H1 (cell line): ENCODE data around the gene GPC6. TPM values are rescaled to one million over a fixed set of nuclear protein-coding genes. Genes with fewer than 3 reads are reported as not detected.

Experiments
- CHD7 ChIP-seq: fragments of 300-600 bp; sonication (generic); IDR thresholded peaks from 2 replicates; pipeline ENCODE4 v1.7.1; 2012; ENCODE audit warnings: low read length, moderate library complexity, mild to moderate bottlenecking, inconsistent platforms; ENCODE audit not compliant: insufficient replicate concordance
- EZH2 ChIP-seq: fragments of 200-600 bp; sonication (generic); IDR thresholded peaks from 2 replicates; pipeline ENCODE4 v1.7.1; 2012; ENCODE audit warnings: low read depth, mild to moderate bottlenecking, moderate library complexity, low read length, inconsistent platforms; ENCODE audit not compliant: severe bottlenecking
- JUN ChIP-seq: IDR thresholded peaks from 2 replicates; pipeline ENCODE4 v1.6.1; 2011; ENCODE audit warnings: low read depth, mild to moderate bottlenecking, improper control_type of control experiment, low read length
- KDM5A ChIP-seq: fragments of 200-600 bp; IDR thresholded peaks from 2 replicates; pipeline ENCODE4 v1.7.1; 2012; ENCODE audit warnings: mild to moderate bottlenecking, low read length, inconsistent platforms, mixed read lengths
- MAX ChIP-seq: IDR thresholded peaks from 2 replicates; pipeline ENCODE4 v1.6.1; 2012; ENCODE audit warnings: inconsistent platforms
- POLR2A ChIP-seq, 2 experiments: IDR thresholded peaks; 1 replicate in 1 of 2; 2 replicates in 1 of 2; pipeline ENCODE4 v1.6.1; 2011; ENCODE audit warnings: low read depth in 2 of 2, low read length in 2 of 2, mild to moderate bottlenecking in 2 of 2; ENCODE audit errors: control extremely low read depth in 1 of 2
- SAP30 ChIP-seq: fragments of 300-600 bp; sonication (generic); IDR thresholded peaks from 2 replicates; pipeline ENCODE4 v1.7.1; 2012; ENCODE audit warnings: low read length, moderate library complexity, mild to moderate bottlenecking, inconsistent platforms; ENCODE audit not compliant: insufficient read depth, insufficient replicate concordance
- SP2 ChIP-seq: IDR thresholded peaks from 2 replicates; pipeline ENCODE4 v1.6.1; 2012; ENCODE audit warnings: mild to moderate bottlenecking, low read length, inconsistent platforms
- SRF ChIP-seq: IDR thresholded peaks from 2 replicates; pipeline ENCODE4 v1.6.1; 2011; ENCODE audit warnings: mild to moderate bottlenecking, low read depth, low read length, moderate library complexity
- TBP ChIP-seq: IDR thresholded peaks from 2 replicates; pipeline ENCODE4 v1.6.1; 2011; ENCODE audit warnings: low read depth, low read length, improper control_type of control experiment
- TEAD4 ChIP-seq: IDR thresholded peaks from 2 replicates; pipeline ENCODE4 v1.6.1; 2012; ENCODE audit warnings: low read depth, low read length, inconsistent platforms, mixed read lengths
- YY1 ChIP-seq: IDR thresholded peaks from 2 replicates; pipeline ENCODE4 v1.6.1; 2011; ENCODE audit warnings: low read depth, mild to moderate bottlenecking, low read length
- polyA plus RNA-seq, 7 experiments: library from polyadenylated mRNA; depleted of rRNA in 3 of 7; stranded (reverse) in 5 of 7; unstranded in 2 of 7; fragments of >200 nt in 5 of 7; fragments of 200-250 nt in 2 of 7; gene quantifications; 1 replicate in 5 of 7; 2 replicates in 1 of 7; 4 replicates in 1 of 7; pipeline versions ENCODE4 v1.2.1 to v1.2.3, GENCODE V29; 2011 to 2013; ENCODE audit warnings: missing spikeins in 2 of 7, mixed read lengths in 2 of 7
- total RNA-seq: library from RNA; stranded (reverse); fragmentation: NEBNext Ultra II Directional; extraction: Animal tissue kit (Norgen Biotek cat#: 25700); gene quantifications from 2 replicates; pipeline ENCODE4 v1.2.1, GENCODE V29; 2021

The GPC6 gene
- total and polyA plus RNA-seq, 2 of the 8 experiments (the other 6 are each of a cell fraction or from before 2014, with no cell fraction given), result 5.4 to 12.0 TPM

DNA sequence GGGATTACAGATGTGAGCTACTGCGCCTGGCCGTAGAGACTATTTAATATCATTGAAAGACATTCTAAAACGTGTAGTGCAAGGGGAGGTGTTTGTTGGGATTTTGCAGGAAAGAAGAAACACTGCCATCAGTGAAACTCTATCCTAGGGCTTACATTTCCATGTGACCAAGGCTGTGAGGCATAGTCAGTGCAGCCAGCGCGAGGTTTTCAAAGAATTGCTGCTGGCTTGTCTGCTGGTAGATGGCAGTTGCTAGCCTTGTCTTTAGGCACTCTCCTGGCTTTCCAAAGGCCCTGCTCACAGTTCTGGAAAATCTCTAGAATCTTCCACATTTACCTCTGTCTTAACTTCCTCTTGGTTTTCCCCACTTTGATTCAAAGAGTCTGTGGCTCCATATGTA, 77.5 kb downstream of the GPC6 start (continued):
- TF ChIP-seq CHD7 (no peak), TBP (no peak), TEAD4 (no peak), SRF (no peak), YY1 (no peak), SP2 (no peak), JUN (no peak), EZH2 (no peak), MAX (no peak), SAP30 (no peak), POLR2A (IDR thresholded peaks at IDR 0.05; ENCODE audit: control extremely low read depth in 1 of 2, low read depth in 2 of 2, low read length in 2 of 2) (no peak), KDM5A (no peak)
